MM.1S (cell line): ENCODE results near the gene ANKRD24.

Experiments used
- DNase-seq: peaks from one replicate; pipeline ENCODE4 v3.0.0-alpha.2; 2015
- H2AFZ ChIP-seq: fragments of 300-600 bp; sonication (generic); 2 replicates; pipeline ENCODE4 v1.6.0; 2016; ENCODE audit warnings: antibody characterized with exemption, low read length
- H3F3A ChIP-seq: fragments of 300-600 bp; sonication (generic); 2 replicates; pipeline ENCODE4 v1.6.1; 2016; ENCODE audit warnings: mild to moderate bottlenecking, antibody characterized with exemption, low read length, moderate library complexity, mixed read lengths; ENCODE audit not compliant: insufficient read depth
- H3K27ac ChIP-seq: fragments of 300-600 bp; sonication (generic); 2 replicates; pipeline ENCODE4 v1.5.1; 2016; ENCODE audit warnings: mild to moderate bottlenecking, low read length
- H3K27me3 ChIP-seq: fragments of 300-600 bp; sonication (generic); replicated peaks from 2 replicates; pipeline ENCODE4 v1.6.0; 2016; ENCODE audit warnings: low read length; ENCODE audit not compliant: insufficient read depth
- H3K36me3 ChIP-seq: fragments of 300-600 bp; sonication (generic); replicated peaks from 2 replicates; pipeline ENCODE4 v1.6.1; 2016; ENCODE audit warnings: mild to moderate bottlenecking, low read length, mixed read lengths; ENCODE audit not compliant: insufficient read depth
- H3K4me1 ChIP-seq: fragments of 300-600 bp; sonication (generic); 2 replicates; pipeline ENCODE4 v1.6.1; 2016; ENCODE audit warnings: low read length, mixed read lengths
- H3K4me2 ChIP-seq: fragments of 300-600 bp; sonication (generic); 2 replicates; pipeline ENCODE4 v1.6.0; 2016; ENCODE audit warnings: low read depth, low read length
- H3K4me3 ChIP-seq: fragments of 300-600 bp; sonication (generic); 2 replicates; pipeline ENCODE4 v1.5.1; 2016; ENCODE audit warnings: low read length, mixed read lengths
- H3K79me2 ChIP-seq: fragments of 300-600 bp; sonication (generic); 2 replicates; pipeline ENCODE4 v1.6.1; 2016; ENCODE audit warnings: mixed run types, low read length, mixed read lengths
- H3K9ac ChIP-seq: fragments of 300-600 bp; sonication (generic); 2 replicates; pipeline ENCODE4 v1.6.1; 2016; ENCODE audit warnings: low read length, mixed read lengths
- H3K9me2 ChIP-seq: fragments of 300-600 bp; sonication (generic); replicated peaks from 2 replicates; pipeline ENCODE4 v1.6.1; 2016; ENCODE audit warnings: mild to moderate bottlenecking, low read length, mixed read lengths; ENCODE audit not compliant: insufficient read depth
- H3K9me3 ChIP-seq: fragments of 300-600 bp; sonication (generic); replicated peaks from 2 replicates; pipeline ENCODE4 v1.6.1; 2016; ENCODE audit warnings: mild to moderate bottlenecking, low read length, mixed read lengths; ENCODE audit not compliant: insufficient read depth
- H4K20me1 ChIP-seq: fragments of 300-600 bp; sonication (generic); 2 replicates; pipeline ENCODE4 v1.6.1; 2016; ENCODE audit warnings: mild to moderate bottlenecking, low read length, moderate library complexity, mixed read lengths; ENCODE audit not compliant: insufficient read depth
- CTCF ChIP-seq: fragments of 300-600 bp; sonication (generic); IDR thresholded peaks from 2 replicates; pipeline ENCODE4 v1.5.1; 2016; ENCODE audit warnings: antibody characterized with exemption, low read length, mixed read lengths
- EZH2 ChIP-seq: fragments of 300-600 bp; sonication (generic); optimal IDR thresholded peaks from 2 replicates; pipeline ENCODE3; 2017; ENCODE audit warnings: low read depth, mild to moderate bottlenecking, antibody characterized with exemption, low read length, mixed read lengths
- EZH2phosphoT487 ChIP-seq: fragments of 300-600 bp; sonication (generic); IDR thresholded peaks from 2 replicates; pipeline ENCODE4 v1.6.1; 2018; ENCODE audit warnings: antibody characterized with exemption, low read length

Gene ANKRD24

GRCh38 chr19:4201798-4202197 lies 19.3 kb downstream of the ANKRD24 start:
- H3K4me1 ChIP-seq = no peaks in the 10 kb centered on the region
- peaks cover 77% of the 10 kb centered on the region for H3K27me3 ChIP-seq
- H3K9me2 ChIP-seq = no peaks in the 10 kb centered on the region
- H3F3A ChIP-seq = no peaks in the 10 kb centered on the region
- no peaks in the 10 kb centered on the region for H3K79me2 ChIP-seq
- H3K36me3 ChIP-seq = no peaks in the 10 kb centered on the region
- H2AFZ ChIP-seq = no peak overlapping the region
- no peak overlapping the region for H3K9ac ChIP-seq
- no peak overlapping the region for H3K27ac ChIP-seq
- no peak overlapping the region for H3K4me3 ChIP-seq
- no peaks in the 10 kb centered on the region for H3K9me3 ChIP-seq
- H4K20me1 ChIP-seq = no peaks in the 10 kb centered on the region
- H3K4me2 ChIP-seq = no peak overlapping the region
- no peak for DNase-seq
- TF ChIP-seq EZH2phosphoT487 (no peak), CTCF (no peak), EZH2 (no peak)

- Histone ChIP-seq H3K4me2 (no peak overlapping the region), H3K9ac (no peak overlapping the region), H3F3A (no peaks in the 10 kb centered on the region), H3K79me2 (no peaks in the 10 kb centered on the region), H2AFZ (no peak overlapping the region), H4K20me1 (no peaks in the 10 kb centered on the region), H3K9me2 (no peaks in the 10 kb centered on the region), H3K4me1 (no peaks in the 10 kb centered on the region), H3K9me3 (no peaks in the 10 kb centered on the region), H3K36me3 (no peaks in the 10 kb centered on the region), H3K27me3 (peaks cover 71% of the 10 kb centered on the region), H3K27ac (no peak overlapping the region), H3K4me3 (no peak overlapping the region)
- DNase-seq = peak; percentile 45
- TF ChIP-seq EZH2phosphoT487 (no peak), CTCF (peak; percentile 49), EZH2 (peak; percentile 29)
Observed at GRCh38 chr19:4206818-4207484, 24.5 kb downstream of the ANKRD24 start.

- Histone ChIP-seq H3K27ac (no peak overlapping the region), H3F3A (no peaks in the 10 kb centered on the region), H3K4me2 (no peak overlapping the region), H3K9ac (no peak overlapping the region), H3K36me3 (no peaks in the 10 kb centered on the region), H3K79me2 (no peaks in the 10 kb centered on the region), H3K4me3 (no peak overlapping the region), H3K9me3 (no peaks in the 10 kb centered on the region), H3K27me3 (peaks cover 71% of the 10 kb centered on the region), H2AFZ (no peak overlapping the region), H3K4me1 (no peaks in the 10 kb centered on the region), H3K9me2 (no peaks in the 10 kb centered on the region), H4K20me1 (no peaks in the 10 kb centered on the region)
- TF ChIP-seq EZH2phosphoT487 (no peak), EZH2 (no peak), CTCF (peak; percentile 56)
- DNase-seq = peak; percentile 30
Observed at GRCh38 chr19:4208385-4209094, 26.1 kb downstream of the ANKRD24 start.
